T-helper 1 cell treated with Interleukin-12 subunit alpha and Interleukin-12 subunit beta and Interleukin-4 antibody, amounts not matched to agents 30 μg/mL and 1 μg/mL, for 36 hours (primary cell): Measurements from ENCODE around the gene TMEM161B.
"Not testable (repeated sequence)": the region's sequence is repeated elsewhere in the genome, so short reads cannot be mapped to it uniquely, and the experiment has no call there.

Experiments used
- H3K27ac Mint-ChIP-seq: one replicate; pipeline ENCODE4 v1.8.0; 2021; ENCODE audit warnings: mild to moderate bottlenecking, mixed read lengths
- H3K27me3 Mint-ChIP-seq: one replicate; pipeline ENCODE4 v1.8.0; 2021; ENCODE audit warnings: low read depth, mixed read lengths
- H3K36me3 Mint-ChIP-seq: one replicate; pipeline ENCODE4 v1.8.0; 2021; ENCODE audit warnings: low read depth, mixed read lengths
- H3K4me1 Mint-ChIP-seq: one replicate; pipeline ENCODE4 v1.8.0; 2021; ENCODE audit warnings: low read depth, mixed read lengths
- H3K4me3 Mint-ChIP-seq: one replicate; pipeline ENCODE4 v1.8.0; 2021; ENCODE audit warnings: mild to moderate bottlenecking, moderate library complexity, mixed read lengths
- H3K9me3 Mint-ChIP-seq: one replicate; pipeline ENCODE4 v1.8.0; 2021; ENCODE audit warnings: mixed read lengths

The TMEM161B gene

GRCh38 chr5:88236866-88237642 is 31.6 kb downstream of the TMEM161B start:
- no peak overlapping the region for H3K4me3 Mint-ChIP-seq
- H3K9me3 Mint-ChIP-seq, result no peaks in the 10 kb centered on the region
- H3K4me1 Mint-ChIP-seq, result peaks cover 2% of the 10 kb centered on the region
- H3K36me3 Mint-ChIP-seq, result peaks cover 13% of the 10 kb centered on the region
- H3K27ac Mint-ChIP-seq, result no peak overlapping the region
- H3K27me3 Mint-ChIP-seq, result no peaks in the 10 kb centered on the region

DNA sequence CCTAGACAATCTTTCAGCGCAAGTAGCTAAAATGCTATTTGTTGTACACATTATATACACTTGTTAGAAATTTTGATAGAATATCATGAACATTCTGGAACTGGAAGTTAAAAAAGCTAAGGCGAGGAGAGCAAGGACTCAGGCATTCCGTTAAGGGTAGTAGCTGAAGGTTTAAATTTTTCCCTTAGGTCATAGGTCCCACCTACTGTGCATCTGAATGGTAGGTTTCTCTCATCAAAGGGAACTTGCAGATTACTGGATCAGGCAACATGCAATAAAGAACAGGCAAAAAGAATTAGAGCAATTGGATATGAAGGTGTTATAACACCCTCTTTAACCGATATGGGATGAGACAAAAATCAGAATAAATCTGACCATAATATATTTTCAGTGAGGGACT is 32.8 kb downstream of the TMEM161B start:
- Mint-ChIP-seq H3K4me1 (peaks cover 1% of the 10 kb centered on the region), H3K4me3 (no peak overlapping the region), H3K36me3 (peaks cover 13% of the 10 kb centered on the region), H3K9me3 (no peaks in the 10 kb centered on the region), H3K27ac (no peak overlapping the region), H3K27me3 (no peaks in the 10 kb centered on the region)

DNA sequence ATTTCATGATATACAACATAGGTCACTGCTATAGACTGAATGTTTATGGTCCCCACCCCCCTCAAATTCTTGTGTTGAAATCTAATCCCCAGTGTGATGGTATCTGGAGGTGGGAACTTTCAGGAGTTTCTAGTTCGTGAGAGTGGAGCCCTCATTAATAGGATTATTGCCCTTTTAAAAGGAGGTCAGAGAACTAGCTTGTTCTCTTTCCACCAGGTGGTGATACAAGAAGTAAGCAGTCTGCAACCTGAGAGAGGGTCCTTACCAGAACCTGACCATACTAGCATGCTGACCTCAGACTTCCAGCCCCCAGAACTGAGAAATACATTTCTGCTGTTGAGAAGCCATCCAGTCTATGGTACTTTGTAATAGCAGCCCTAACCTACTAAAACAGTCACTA is 33.3 kb downstream of the TMEM161B start:
- Mint-ChIP-seq H3K27me3 (no peaks in the 10 kb centered on the region), H3K9me3 (no peaks in the 10 kb centered on the region), H3K27ac (no peak overlapping the region), H3K36me3 (peaks cover 13% of the 10 kb centered on the region), H3K4me3 (no peak overlapping the region), H3K4me1 (peaks cover 1% of the 10 kb centered on the region)

DNA sequence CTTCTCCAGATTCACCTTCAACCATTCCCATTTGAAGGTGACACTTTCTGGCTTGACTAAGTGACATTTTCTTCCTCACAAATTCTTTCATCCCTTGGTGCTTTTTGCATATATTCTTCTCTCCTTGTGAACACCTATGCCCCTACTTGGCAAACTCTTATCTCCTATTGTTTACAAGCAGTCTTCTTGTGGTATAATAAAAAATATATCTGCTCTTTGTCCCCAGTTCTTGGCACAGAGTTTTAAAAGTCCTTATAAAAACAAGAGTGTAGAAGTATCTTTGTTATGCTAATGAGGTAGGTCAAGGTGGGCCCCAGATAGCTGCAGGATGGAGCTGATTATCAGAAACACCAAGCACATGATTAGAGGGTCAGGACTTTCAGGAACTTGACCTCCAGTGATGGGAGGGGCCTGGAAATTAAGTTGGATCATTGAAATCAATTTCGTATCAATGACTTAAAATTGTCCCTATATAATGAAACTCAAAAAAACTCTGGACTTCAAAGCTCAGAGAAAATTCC is 38.0 kb downstream of the TMEM161B start:
- H3K4me1 Mint-ChIP-seq, result peaks cover 5% of the 10 kb centered on the region
- H3K4me3 Mint-ChIP-seq, result no peak overlapping the region
- no peaks in the 10 kb centered on the region for H3K9me3 Mint-ChIP-seq
- no peak overlapping the region for H3K27ac Mint-ChIP-seq
- peaks cover 7% of the 10 kb centered on the region for H3K36me3 Mint-ChIP-seq
- no peaks in the 10 kb centered on the region for H3K27me3 Mint-ChIP-seq

- Mint-ChIP-seq H3K4me3 (no peak overlapping the region), H3K36me3 (peaks cover 4% of the 10 kb centered on the region), H3K4me1 (peaks cover 5% of the 10 kb centered on the region), H3K9me3 (no peaks in the 10 kb centered on the region), H3K27me3 (no peaks in the 10 kb centered on the region), H3K27ac (no peak overlapping the region)
Observed at GRCh38 chr5:88226881-88227450, 41.7 kb downstream of the TMEM161B start.

GRCh38 chr5:88214655-88215054 is 54.0 kb downstream of the TMEM161B start:
- Mint-ChIP-seq H3K4me1 (peaks cover 1% of the 10 kb centered on the region), H3K27ac (no peak overlapping the region), H3K27me3 (no peaks in the 10 kb centered on the region), H3K36me3 (peaks cover 50% of the 10 kb centered on the region), H3K9me3 (no peaks in the 10 kb centered on the region), H3K4me3 (no peak overlapping the region)

DNA sequence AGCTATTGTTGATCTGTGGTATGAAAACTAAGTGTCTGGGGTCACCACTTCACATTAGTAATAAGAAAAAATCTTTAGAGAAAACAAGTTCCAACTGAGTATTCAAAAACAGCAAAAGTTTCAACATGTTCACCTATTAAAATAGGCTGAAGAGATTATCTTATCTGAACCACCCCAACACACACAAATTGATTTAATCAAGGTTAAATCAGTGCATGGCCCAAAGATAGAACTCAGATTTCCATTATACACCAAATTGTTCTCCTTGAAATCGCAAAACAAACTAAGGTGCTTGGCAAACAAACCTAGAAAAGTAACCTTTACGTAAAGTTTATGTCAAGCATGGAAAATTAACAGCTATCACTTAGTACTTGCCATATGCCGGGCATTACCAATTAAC is 61.1 kb downstream of the TMEM161B start:
- Mint-ChIP-seq H3K9me3 (no peaks in the 10 kb centered on the region), H3K36me3 (peaks cover 17% of the 10 kb centered on the region), H3K4me1 (peaks cover 6% of the 10 kb centered on the region), H3K27me3 (no peaks in the 10 kb centered on the region), H3K4me3 (no peak overlapping the region), H3K27ac (no peak overlapping the region)

- peaks cover 20% of the 10 kb centered on the region for H3K36me3 Mint-ChIP-seq
- H3K4me3 Mint-ChIP-seq, result peak overlapping the region; percentile 11
Observed at GRCh38 chr5:88203981-88204750, 64.5 kb downstream of the TMEM161B start.

DNA sequence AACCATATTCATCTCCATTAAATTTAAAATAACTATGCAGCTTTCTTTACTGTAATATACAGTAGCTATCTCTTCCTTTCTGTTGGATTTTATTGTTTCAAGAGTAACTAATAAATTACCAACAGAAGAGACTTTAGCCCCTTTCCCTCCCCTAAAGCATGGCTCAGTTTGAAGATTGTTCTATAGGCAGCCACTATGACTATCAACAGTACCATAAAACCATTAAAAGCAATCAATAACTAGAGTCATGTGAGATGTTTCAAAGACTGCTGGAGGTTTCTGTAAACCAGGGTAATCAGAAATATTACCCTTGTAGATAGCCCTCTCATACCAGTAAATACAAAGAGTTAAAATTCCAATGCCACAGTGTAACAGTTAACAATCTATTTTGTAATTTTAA is 73.0 kb downstream of the TMEM161B start:
- Mint-ChIP-seq H3K4me3 (no peak overlapping the region), H3K9me3 (peaks cover 8% of the 10 kb centered on the region), H3K27ac (no peak overlapping the region), H3K27me3 (no peaks in the 10 kb centered on the region), H3K36me3 (peaks cover 26% of the 10 kb centered on the region), H3K4me1 (no peaks in the 10 kb centered on the region)

More at GRCh38 chr5:88203981-88204750, 64.5 kb downstream of the TMEM161B start:
- no peaks in the 10 kb centered on the region for H3K27me3 Mint-ChIP-seq
- H3K27ac Mint-ChIP-seq, result peak overlapping the region; percentile 42
- H3K4me1 Mint-ChIP-seq, result peaks cover 6% of the 10 kb centered on the region
- H3K9me3 Mint-ChIP-seq, result no peaks in the 10 kb centered on the region

- Mint-ChIP-seq H3K4me3 (no peak overlapping the region), H3K4me1 (no peaks in the 10 kb centered on the region), H3K27ac (no peak overlapping the region), H3K27me3 (no peaks in the 10 kb centered on the region), H3K36me3 (peaks cover 31% of the 10 kb centered on the region), H3K9me3 (peaks cover 19% of the 10 kb centered on the region)
Observed at GRCh38 chr5:88193896-88194295, 74.7 kb downstream of the TMEM161B start.

DNA sequence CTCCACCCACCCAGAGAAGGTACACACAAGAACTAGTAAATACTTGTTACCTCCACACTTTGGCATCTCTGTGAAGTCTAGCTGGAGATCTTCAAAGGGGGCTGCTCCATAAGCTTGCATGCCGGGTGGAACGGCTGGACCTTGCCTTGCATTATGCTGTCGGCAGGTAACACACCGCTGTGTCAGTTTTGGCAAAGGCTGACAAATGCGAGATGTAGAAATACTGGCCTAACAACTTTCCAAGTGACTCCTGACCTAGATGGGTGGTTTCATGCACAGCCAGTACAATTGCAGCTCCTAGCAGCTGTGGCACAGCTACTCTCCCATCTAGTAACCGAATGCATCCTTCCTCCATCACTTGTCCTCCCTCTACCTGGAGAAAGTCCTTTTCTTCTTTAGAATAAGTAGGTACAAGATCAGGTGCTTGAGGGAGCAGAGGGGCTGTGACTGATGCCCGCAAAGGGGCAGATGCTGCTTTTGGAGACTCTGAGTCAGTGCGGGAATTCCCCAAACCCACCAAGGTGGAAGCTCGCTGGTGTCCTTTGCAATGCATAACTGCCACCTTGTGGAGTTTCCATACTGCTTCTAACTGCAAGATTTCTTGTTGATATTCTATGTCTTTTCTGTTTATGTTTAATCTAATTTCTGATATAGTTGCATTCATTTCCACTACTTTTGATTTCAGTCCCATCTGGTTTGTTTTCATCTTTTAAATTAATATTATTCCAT is 78.4 kb downstream of the TMEM161B start:
- Mint-ChIP-seq H3K4me1 (no peaks in the 10 kb centered on the region), H3K36me3 (peaks cover 36% of the 10 kb centered on the region), H3K4me3 (no peak overlapping the region), H3K27ac (no peak overlapping the region), H3K9me3 (peaks cover 37% of the 10 kb centered on the region), H3K27me3 (no peaks in the 10 kb centered on the region)

GRCh38 chr5:88189484-88189883 is 79.2 kb downstream of the TMEM161B start:
- peaks cover 37% of the 10 kb centered on the region for H3K9me3 Mint-ChIP-seq
- peaks cover 37% of the 10 kb centered on the region for H3K36me3 Mint-ChIP-seq
- H3K27me3 Mint-ChIP-seq, H3K4me3 Mint-ChIP-seq, H3K27ac Mint-ChIP-seq, H3K4me1 Mint-ChIP-seq: not testable (repeated sequence)

GRCh38 chr5:88188458-88189132 is 80.0 kb downstream of the TMEM161B start:
- Mint-ChIP-seq H3K4me3 (no peak overlapping the region), H3K36me3 (peaks cover 31% of the 10 kb centered on the region), H3K27ac (no peak overlapping the region), H3K27me3 (no peaks in the 10 kb centered on the region), H3K9me3 (peaks cover 34% of the 10 kb centered on the region), H3K4me1 (no peaks in the 10 kb centered on the region)

- Mint-ChIP-seq H3K9me3 (peaks cover 12% of the 10 kb centered on the region), H3K4me3 (no peak overlapping the region), H3K27ac (no peak overlapping the region), H3K36me3 (peaks cover 9% of the 10 kb centered on the region), H3K4me1 (no peaks in the 10 kb centered on the region), H3K27me3 (no peaks in the 10 kb centered on the region)
Observed at GRCh38 chr5:88183255-88183654, 85.4 kb downstream of the TMEM161B start.
